H1 (cell line): ENCODE results near the gene HDDC3. TPM values are rescaled to one million over a fixed set of nuclear protein-coding genes. Genes with fewer than 3 reads are reported as not detected.

Source experiments
- CTCF ChIA-PET: fragments of 300-600 bp; sonication (Branson Sonifier 250); formaldehyde crosslinking; loops from one replicate; lab custom pipeline; 2021; ENCODE audit not compliant: partially characterized antibody; lab: Charles Lee
- POLR2A ChIA-PET: fragments of 300-600 bp; sonication (Branson Sonifier 250); formaldehyde crosslinking; loops from one replicate; lab custom pipeline; 2021; ENCODE audit warnings: inconsistent platforms; ENCODE audit not compliant: partially characterized antibody; lab: Charles Lee
- DNase-seq, 2 experiments: peaks; one replicate each; pipeline versions ENCODE4 v3.0.0 to v3.0.0-alpha.2; 2010 to 2022; ENCODE audit warnings: low spot score in 2 of 2, low read depth in 1 of 2, mixed read lengths in 1 of 2
- FAIRE-seq: peaks from 2 replicates; lab custom pipeline; 2011; peaks lifted over from hg19 to GRCh38; lab: Jason Lieb, UNC
- H2AFZ ChIP-seq: 2 replicates; pipeline ENCODE4 v1.8.1; 2012; ENCODE audit warnings: low read length, inconsistent platforms
- H2AK5ac ChIP-seq: 2 replicates; pipeline ENCODE4 v1.6.1; 2013; ENCODE audit warnings: low read depth, low read length
- H2BK120ac ChIP-seq: replicated peaks from 2 replicates; pipeline ENCODE3; 2013; ENCODE audit warnings: low read depth, low read length, inconsistent platforms
- H2BK12ac ChIP-seq: 2 replicates; pipeline ENCODE4 v1.6.1; 2013; ENCODE audit warnings: low read depth, low read length
- H2BK15ac ChIP-seq: 2 replicates; pipeline ENCODE4 v1.6.1; 2013; ENCODE audit warnings: low read length
- H2BK20ac ChIP-seq: 2 replicates; pipeline ENCODE4 v1.6.1; 2013; ENCODE audit warnings: low read length
- H2BK5ac ChIP-seq: 2 replicates; pipeline ENCODE4 v1.6.1; 2013; ENCODE audit warnings: low read depth, low read length
- H3K14ac ChIP-seq: 2 replicates; pipeline ENCODE4 v1.6.1; 2013; ENCODE audit warnings: inconsistent platforms; ENCODE audit not compliant: insufficient read length
- H3K18ac ChIP-seq: 2 replicates; pipeline ENCODE4 v1.6.1; 2013; ENCODE audit warnings: low read length; ENCODE audit errors: extremely low read depth
- H3K23ac ChIP-seq: 2 replicates; pipeline ENCODE4 v1.6.1; 2013; ENCODE audit warnings: inconsistent platforms; ENCODE audit not compliant: insufficient read length
- H3K23me2 ChIP-seq: 2 replicates; pipeline ENCODE4 v1.6.1; 2013; ENCODE audit warnings: low read depth, low read length
- H3K27ac ChIP-seq: 2 replicates; pipeline ENCODE4 v1.6.1; 2011; ENCODE audit warnings: low read depth, low read length, inconsistent platforms
- H3K27me3 ChIP-seq, 4 experiments: replicated peaks in 1 of 4; 1 replicate in 1 of 4; 2 replicates in 3 of 4; pipeline versions ENCODE4 v1.6.1 to v1.8.1; 2011 to 2013; ENCODE audit warnings: low read length in 3 of 4, mild to moderate bottlenecking in 3 of 4, inconsistent platforms in 2 of 4, mixed read lengths in 2 of 4, moderate library complexity in 1 of 4; ENCODE audit not compliant: control insufficient read depth in 3 of 4, insufficient read depth in 3 of 4; ENCODE audit errors: extremely low read depth in 1 of 4
- H3K36me3 ChIP-seq, 4 experiments: 2 replicates each; pipeline versions ENCODE4 v1.6.1 to v1.8.1; 2011 to 2013; ENCODE audit warnings: mild to moderate bottlenecking in 4 of 4, low read length in 3 of 4, moderate library complexity in 2 of 4, control low read depth in 1 of 4, inconsistent platforms in 1 of 4; ENCODE audit not compliant: insufficient read depth in 4 of 4, control insufficient read depth in 2 of 4
- H3K4ac ChIP-seq: replicated peaks from 2 replicates; pipeline ENCODE3; 2013; ENCODE audit warnings: low read length, low read depth, mixed read lengths, inconsistent platforms; ENCODE audit not compliant: insufficient read length
- H3K4me1 ChIP-seq, 4 experiments: replicated peaks in 1 of 4; 1 replicate in 1 of 4; 2 replicates in 3 of 4; pipeline versions ENCODE4 v1.6.1 to v1.8.1; 2011 to 2013; ENCODE audit warnings: low read length in 3 of 4, inconsistent platforms in 2 of 4, mixed read lengths in 1 of 4; ENCODE audit not compliant: insufficient read depth in 4 of 4, control insufficient read depth in 3 of 4
- H3K4me2 ChIP-seq, 2 experiments: 2 replicates each; pipeline versions ENCODE4 v1.6.1 to v1.8.1; 2011 to 2013; ENCODE audit warnings: low read depth in 2 of 2, low read length in 2 of 2, control low read depth in 1 of 2, inconsistent platforms in 1 of 2, mild to moderate bottlenecking in 1 of 2; ENCODE audit not compliant: insufficient read depth in 1 of 2
- H3K4me3 ChIP-seq, 4 experiments: fragments of 200-600, 300-600 bp in 1 of 4; sonication (generic), shearing (Covaris generic), sonication (Bioruptor Twin) in 1 of 4; 2 replicates each; pipeline versions ENCODE4 v1.5.1 to v1.8.1; 2011 to 2016; ENCODE audit warnings: low read length in 4 of 4, low read depth in 3 of 4, control low read depth in 2 of 4, inconsistent platforms in 2 of 4, mild to moderate bottlenecking in 2 of 4, mixed read lengths in 1 of 4, moderate library complexity in 1 of 4; ENCODE audit not compliant: insufficient read depth in 2 of 4; ENCODE audit errors: extremely low read depth in 1 of 4
- H3K56ac ChIP-seq: replicated peaks from 2 replicates; pipeline ENCODE3; 2013; ENCODE audit warnings: low read depth, mild to moderate bottlenecking, mixed read lengths, low read length, inconsistent platforms; ENCODE audit not compliant: insufficient read length
- H3K79me1 ChIP-seq: 2 replicates; pipeline ENCODE4 v1.6.1; 2013; ENCODE audit warnings: low read depth, low read length, control low read depth
- H3K79me2 ChIP-seq, 2 experiments: 2 replicates each; pipeline versions ENCODE4 v1.6.1 to v1.8.1; 2012 to 2013; ENCODE audit warnings: low read length in 2 of 2, mild to moderate bottlenecking in 2 of 2, inconsistent platforms in 1 of 2; ENCODE audit not compliant: insufficient read depth in 2 of 2, control insufficient read depth in 1 of 2
- H3K9ac ChIP-seq, 4 experiments: replicated peaks in 1 of 4; 1 replicate in 1 of 4; 2 replicates in 3 of 4; pipeline versions ENCODE4 v1.6.1 to v1.8.1; 2011 to 2013; ENCODE audit warnings: low read depth in 3 of 4, low read length in 3 of 4, control low read depth in 2 of 4, mild to moderate bottlenecking in 2 of 4, moderate library complexity in 2 of 4, inconsistent platforms in 1 of 4; ENCODE audit errors: extremely low read depth in 1 of 4
- H3K9me3 ChIP-seq, 2 experiments: 2 replicates each; pipeline versions ENCODE4 v1.6.1 to v1.8.1; 2012 to 2013; ENCODE audit warnings: mild to moderate bottlenecking in 2 of 2, moderate library complexity in 2 of 2, control low read depth in 1 of 2, inconsistent platforms in 1 of 2, low read depth in 1 of 2, low read length in 1 of 2, mixed read lengths in 1 of 2; ENCODE audit not compliant: insufficient read depth in 2 of 2
- H4K20me1 ChIP-seq, 2 experiments: replicated peaks in 1 of 2; 2 replicates each; pipeline versions ENCODE3 to v1.8.1; 2011 to 2013; ENCODE audit warnings: inconsistent platforms in 2 of 2, low read length in 2 of 2, mild to moderate bottlenecking in 1 of 2; ENCODE audit not compliant: insufficient read depth in 2 of 2, control insufficient read depth in 1 of 2
- H4K5ac ChIP-seq: 2 replicates; pipeline ENCODE4 v1.6.1; 2013; ENCODE audit warnings: low read length, low read depth, mixed read lengths, inconsistent platforms; ENCODE audit not compliant: insufficient read length
- H4K8ac ChIP-seq: 2 replicates; pipeline ENCODE4 v1.8.0; 2013; ENCODE audit warnings: mild to moderate bottlenecking, moderate library complexity, low read length, inconsistent platforms; ENCODE audit not compliant: insufficient read depth; ENCODE audit errors: extremely low read depth
- H4K91ac ChIP-seq: replicated peaks from 2 replicates; pipeline ENCODE3; 2013; ENCODE audit warnings: low read length, mixed read lengths, inconsistent platforms; ENCODE audit not compliant: insufficient read length
- CREB1 ChIP-seq: IDR thresholded peaks from 2 replicates; pipeline ENCODE4 v1.6.1; 2012; ENCODE audit warnings: inconsistent platforms
- CTCF ChIP-seq, 3 experiments: IDR thresholded peaks; 1 replicate in 2 of 3; 2 replicates in 1 of 3; pipeline versions ENCODE4 v1.5.1 to v1.6.1; 2011; ENCODE audit warnings: low read length in 3 of 3, mild to moderate bottlenecking in 3 of 3, inconsistent platforms in 2 of 3, low read depth in 1 of 3, moderate library complexity in 1 of 3; ENCODE audit not compliant: insufficient read depth in 1 of 3; ENCODE audit errors: control extremely low read depth in 1 of 3
- EGR1 ChIP-seq: IDR thresholded peaks from 2 replicates; pipeline ENCODE4 v1.6.1; 2011; ENCODE audit warnings: low read depth, low read length, borderline replicate concordance
- KDM5A ChIP-seq: fragments of 200-600 bp; IDR thresholded peaks from 2 replicates; pipeline ENCODE4 v1.7.1; 2012; ENCODE audit warnings: mild to moderate bottlenecking, low read length, inconsistent platforms, mixed read lengths
- POLR2A ChIP-seq, 2 experiments: IDR thresholded peaks; 1 replicate in 1 of 2; 2 replicates in 1 of 2; pipeline ENCODE4 v1.6.1; 2011; ENCODE audit warnings: low read depth in 2 of 2, low read length in 2 of 2, mild to moderate bottlenecking in 2 of 2; ENCODE audit errors: control extremely low read depth in 1 of 2
- RAD21 ChIP-seq, 2 experiments: IDR thresholded peaks in 1 of 2; conservative IDR thresholded peaks in 1 of 2; 2 replicates each; pipeline ENCODE4 v1.6.1; 2011; ENCODE audit warnings: low read depth in 2 of 2, low read length in 2 of 2, improper control_type of control experiment in 1 of 2, inconsistent platforms in 1 of 2, mild to moderate bottlenecking in 1 of 2, moderate library complexity in 1 of 2
- RBBP5 ChIP-seq: IDR thresholded peaks from 2 replicates; pipeline ENCODE4 v1.7.1; 2012; ENCODE audit warnings: low read depth, mild to moderate bottlenecking, inconsistent platforms, low read length, moderate library complexity, borderline replicate concordance
- TAF1 ChIP-seq: IDR thresholded peaks from 2 replicates; pipeline ENCODE4 v1.6.1; 2011; ENCODE audit warnings: mild to moderate bottlenecking, low read depth, low read length
- YY1 ChIP-seq: IDR thresholded peaks from 2 replicates; pipeline ENCODE4 v1.6.1; 2011; ENCODE audit warnings: low read depth, mild to moderate bottlenecking, low read length
- WGBS, 2 experiments: shearing (Covaris generic) in 1 of 2; methylation state at CpG; one replicate each; pipeline versions ENCODE4 v1.1.6 to v1.1.7; 2013 to 2015; ENCODE audit warnings: low lambda C conversion rate in 2 of 2, mixed read lengths in 2 of 2, inconsistent platforms in 1 of 2, low coverage in 1 of 2, missing lambda C conversion rate in 1 of 2; ENCODE audit not compliant: insufficient replicate concordance in 2 of 2, insufficient coverage in 1 of 2, insufficient read length in 1 of 2; ENCODE audit errors: extremely low coverage in 1 of 2, missing lambda C conversion rate in 1 of 2; 5-methylcytosine and 5-hydroxymethylcytosine counted together
- polyA plus RNA-seq, 7 experiments: library from polyadenylated mRNA; depleted of rRNA in 3 of 7; stranded (reverse) in 5 of 7; unstranded in 2 of 7; fragments of >200 nt in 5 of 7; fragments of 200-250 nt in 2 of 7; gene quantifications; 1 replicate in 5 of 7; 2 replicates in 1 of 7; 4 replicates in 1 of 7; pipeline versions ENCODE4 v1.2.1 to v1.2.3, GENCODE V29; 2011 to 2013; ENCODE audit warnings: missing spikeins in 2 of 7, mixed read lengths in 2 of 7
- total RNA-seq: library from RNA; stranded (reverse); fragmentation: NEBNext Ultra II Directional; extraction: Animal tissue kit (Norgen Biotek cat#: 25700); gene quantifications from 2 replicates; pipeline ENCODE4 v1.2.1, GENCODE V29; 2021

The HDDC3 gene
- total and polyA plus RNA-seq, 2 of the 8 experiments (the other 6 are each of a cell fraction or from before 2014, with no cell fraction given) = 16.3 to 16.5 TPM

GRCh38 chr15:90934256-90934948, 2.1 kb upstream of the HDDC3 start:
- no peak overlapping the region for H4K91ac ChIP-seq
- H2BK20ac ChIP-seq = no peak overlapping the region
- no peak overlapping the region for H3K23ac ChIP-seq
- H3K18ac ChIP-seq = no peak overlapping the region; the same call in 1 of the 2 replicates
- H2BK5ac ChIP-seq = no peak overlapping the region
- no peak overlapping the region for H2BK120ac ChIP-seq
- no peaks in the 10 kb centered on the region for H3K79me2 ChIP-seq
- H3K4me3 ChIP-seq = peak overlapping the region; percentile 59 to 80 (median 72)
- 0 out of 7 replicates have a peak, but pooled peaks cover 0 to 4% (median 0%) of the 10 kb centered on the region in 4 experiments for H3K27me3 ChIP-seq
- WGBS, 2 experiments = 10% methylated on average over 16 of the region's 19 CpGs; no CpG with 5 or more reads in 1 of the 2 experiments
- H2AK5ac ChIP-seq = no peak overlapping the region
- no peak overlapping the region for H2BK15ac ChIP-seq
- H3K79me1 ChIP-seq = no peaks in the 10 kb centered on the region; the same call in 1 of the 2 replicates
- H3K9ac ChIP-seq = no peak overlapping the region
- no peak overlapping the region for H4K5ac ChIP-seq
- no peak overlapping the region for H3K56ac ChIP-seq
- H3K9me3 ChIP-seq = no peaks in the 10 kb centered on the region
- H3K4ac ChIP-seq = no peak overlapping the region
- no peak overlapping the region for H3K27ac ChIP-seq
- FAIRE-seq (no peak), DNase-seq (peak in 1 of 2 experiments; percentile 94)
- peaks cover 11% of the 10 kb centered on the region; the same call in 1 of the 2 replicates for H3K23me2 ChIP-seq
- ChIA-PET POLR2A (interaction anchor here (0.7 to 5.0 kb wide), 10 partner anchors 8 to 522 kb away, joined by 3 to 24 read pairs (median 5); partner anchors contain the start of genes MAN2A2, RCCD1 and VPS33B), CTCF (interaction anchor here (0.5 to 20.7 kb wide), 39 partner anchors 9 to 763 kb away, joined by 3 to 306 read pairs (median 4); partner anchors contain the start of genes FES, FURIN, MAN2A2 and PRC1)
- H2AFZ ChIP-seq = peak overlapping the region; percentile 48; the same call in 1 of the 2 replicates
- H3K4me1 ChIP-seq = peaks cover 0 to 13% (median 7%) of the 10 kb centered on the region in 4 experiments; a peak in 6 of 7 replicates
- no peak overlapping the region for H2BK12ac ChIP-seq
- peaks cover 0 to 12% (median 5%) of the 10 kb centered on the region in 4 experiments; a peak in 6 of 8 replicates for H3K36me3 ChIP-seq
- H3K14ac ChIP-seq = no peak overlapping the region
- peaks cover 0 to 4% of the 10 kb centered on the region in 2 experiments for H4K20me1 ChIP-seq
- 0 out of 2 replicates have a peak overlapping the region, but pooled peaks have one; percentile 9 for H4K8ac ChIP-seq
- peak overlapping the region; percentile 63 to 96 for H3K4me2 ChIP-seq
- TF ChIP-seq TAF1 (no peak), YY1 (peak; percentile 72), CTCF (IDR thresholded peaks at IDR 0.05; ENCODE audit: control extremely low read depth in 1 of 3, insufficient read depth in 1 of 3, low read depth in 1 of 3, low read length in 3 of 3) (peak; percentile 88 to 95 (median 89)), POLR2A (IDR thresholded peaks at IDR 0.05; ENCODE audit: control extremely low read depth in 1 of 2, low read depth in 2 of 2, low read length in 2 of 2) (no peak), CREB1 (0 out of 2 replicates have a peak, but pooled peaks have one; percentile 30), RBBP5 (no peak), RAD21 (IDR thresholded peaks at IDR 0.05 in 1 of 2, conservative IDR thresholded peaks at IDR 0.05 in 1 of 2; ENCODE audit: low read depth in 2 of 2, low read length in 2 of 2) (peak; percentile 72 to 80), EGR1 (peak; percentile 88; the same call in 1 of the 2 replicates), KDM5A (0 out of 2 replicates have a peak, but pooled peaks have one; percentile 32)
